GM10266 (cell line): Measurements from ENCODE around the gene EYS.

ENCODE experiments used
- DNase-seq: peaks from one replicate; pipeline ENCODE4 v3.0.0; 2012; ENCODE audit errors: extremely low spot score
- CTCF ChIP-seq: IDR thresholded peaks from 2 replicates; pipeline ENCODE4 v1.5.1; 2012; ENCODE audit warnings: mild to moderate bottlenecking, low read depth; ENCODE audit not compliant: control insufficient read depth, insufficient read depth; ENCODE audit errors: missing control alignments

Gene EYS

GRCh38 chr6:64908104-64908503, 798.9 kb downstream of the EYS start:
- TF ChIP-seq CTCF = no peak
- DNase-seq = no peak

DNA sequence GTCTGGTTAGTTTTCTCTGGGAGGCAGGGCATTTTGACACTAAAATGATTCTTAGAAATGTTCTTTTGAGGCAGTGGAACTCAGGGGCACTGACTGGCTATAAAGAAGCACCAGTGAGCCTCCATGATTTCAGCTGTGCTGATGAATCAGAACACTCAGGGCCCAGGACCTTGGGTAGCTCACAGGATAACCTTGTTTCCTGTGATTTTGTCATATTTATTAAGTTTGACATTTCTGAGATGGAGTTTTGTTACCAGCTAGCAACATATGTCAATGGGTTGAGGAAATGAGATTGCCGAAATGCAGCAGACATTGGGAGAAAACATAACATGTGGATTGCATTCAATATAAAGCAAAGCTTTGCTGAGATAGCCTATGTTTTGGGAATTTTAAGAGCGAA, 802.4 kb downstream of the EYS start:
- TF ChIP-seq CTCF = no peak

GRCh38 chr6:64902596-64902995, 804.4 kb downstream of the EYS start:
- no peak for DNase-seq
- TF ChIP-seq CTCF = no peak

More for the DNA sequence above, 802.4 kb downstream of the EYS start:
- DNase-seq = no peak

GRCh38 chr6:64896939-64897338, 810.1 kb downstream of the EYS start:
- TF ChIP-seq CTCF = no peak
- DNase-seq = no peak

- TF ChIP-seq CTCF = no peak
- DNase-seq = no peak
Observed at GRCh38 chr6:64895945-64896344, 811.1 kb downstream of the EYS start.

DNA sequence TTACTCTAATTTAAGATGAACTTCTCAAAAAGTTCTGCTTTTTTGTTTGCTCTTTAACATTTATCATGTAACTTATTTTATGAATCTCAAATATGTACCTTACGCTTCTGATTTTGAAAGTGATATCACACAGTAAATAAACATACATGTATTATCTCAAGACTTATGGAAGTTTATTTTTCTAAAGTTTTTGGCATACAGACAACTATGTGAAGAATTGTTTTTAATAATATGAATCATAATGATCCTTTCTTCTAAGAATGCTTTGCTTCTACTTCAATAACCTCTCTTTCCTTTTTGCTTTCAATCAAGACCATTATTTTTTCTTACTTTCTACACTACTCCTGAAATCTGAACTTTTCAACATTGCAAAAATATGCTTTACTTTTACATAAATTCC, 816.4 kb downstream of the EYS start:
- DNase-seq = no peak
- TF ChIP-seq CTCF = no peak

GRCh38 chr6:64889144-64889543, 817.9 kb downstream of the EYS start:
- no peak for DNase-seq
- no peak for TF ChIP-seq CTCF
